Activated T-cell treated with anti-CD3 and anti-CD28 coated beads, Interleukin-2, amount 50 U/mL, for 72 hours (primary cell): ENCODE results near the gene BAG2. TPM values are rescaled to one million over a fixed set of nuclear protein-coding genes. Genes with fewer than 3 reads are reported as not detected.

Experiments used
- ATAC-seq, 2 donors: fragments of 150-1000 bp; cut with Tn5 transposase; replicated peaks in 1 of 2; 2 replicates each; pipeline ENCODE4 v1.10.0; 2021; ENCODE audit warnings: moderate library complexity in 2 of 2, mild to moderate bottlenecking in 1 of 2
- DNase-seq, 2 donors: peaks; one replicate each; pipeline ENCODE4 v3.0.0; 2021 to 2022; ENCODE audit warnings: mixed read lengths in 1 of 2
- H3K27ac Mint-ChIP-seq: one replicate; pipeline ENCODE4 v1.8.0; 2022; ENCODE audit warnings: mild to moderate bottlenecking, moderate library complexity, mixed read lengths
- H3K27me3 Mint-ChIP-seq: one replicate; pipeline ENCODE4 v1.8.0; 2022; ENCODE audit warnings: low read depth, mixed read lengths
- H3K36me3 Mint-ChIP-seq, 2 donors: one replicate each; pipeline ENCODE4 v1.8.0; 2022; ENCODE audit warnings: mixed read lengths in 2 of 2, mild to moderate bottlenecking in 1 of 2; ENCODE audit not compliant: insufficient read depth in 2 of 2
- H3K4me1 Mint-ChIP-seq: one replicate; pipeline ENCODE4 v1.8.0; 2022; ENCODE audit warnings: low read depth, mixed read lengths
- H3K4me3 Mint-ChIP-seq, 2 donors: one replicate each; pipeline ENCODE4 v1.8.0; 2022; ENCODE audit warnings: mild to moderate bottlenecking in 2 of 2, mixed read lengths in 2 of 2, moderate library complexity in 2 of 2
- H3K9me3 Mint-ChIP-seq, 2 donors: one replicate each; pipeline ENCODE4 v1.8.0; 2022; ENCODE audit warnings: mixed read lengths in 2 of 2
- total RNA-seq, 2 donors: library from RNA; stranded (reverse); gene quantifications; one replicate each; pipeline ENCODE4 v1.2.3, GENCODE V29; 2022

The BAG2 gene
- 1 to 10 TPM; 5.5 to 5.8 TPM for total RNA-seq

- H3K27ac Mint-ChIP-seq: peak within 1 kb of the TSS; percentile 81
- ATAC-seq: peak; percentile 91 to 92
- H3K36me3 Mint-ChIP-seq: peaks cover 4 to 5% of the 10 kb centered on the region in 2 donors
- peak; percentile 91 to 93 for DNase-seq
- peaks cover 42% of the 10 kb centered on the region for H3K4me1 Mint-ChIP-seq
- H3K9me3 Mint-ChIP-seq: no peaks in the 10 kb centered on the region
- H3K4me3 Mint-ChIP-seq: peak within 1 kb of the TSS; percentile 88 to 95
- H3K27me3 Mint-ChIP-seq: no peaks in the 10 kb centered on the region
These were observed at the start of gene BAG2 for GRCh38 chr6:57172136-57173055. Gene BAG2, plus strand, starts transcription at chr6:57172326. Its CDS starts 372 bp downstream, at chr6:57172698.

- H3K27ac Mint-ChIP-seq: no peak overlapping the region
- H3K36me3 Mint-ChIP-seq: peaks cover 5 to 17% of the 10 kb centered on the region in 2 donors
- H3K4me1 Mint-ChIP-seq: peaks cover 13% of the 10 kb centered on the region
- DNase-seq (no peak), ATAC-seq (no peak)
- peaks cover 0 to 5% of the 10 kb centered on the region in 2 donors for H3K9me3 Mint-ChIP-seq
- H3K27me3 Mint-ChIP-seq: no peaks in the 10 kb centered on the region
- no peak overlapping the region for H3K4me3 Mint-ChIP-seq
These were observed 49.0 kb upstream of the BAG2 start for GRCh38 chr6:57123111-57123510.

- Mint-ChIP-seq H3K9me3 (no peaks in the 10 kb centered on the region), H3K36me3 (peaks cover 2% of the 10 kb centered on the region in 2 donors), H3K27ac (no peak overlapping the region), H3K27me3 (no peaks in the 10 kb centered on the region), H3K4me3 (no peak overlapping the region), H3K4me1 (peaks cover 17% of the 10 kb centered on the region)
- no peak for ATAC-seq
- DNase-seq: no peak
These were observed 44.4 kb upstream of the BAG2 start for GRCh38 chr6:57127763-57128162.

- Mint-ChIP-seq H3K27me3 (no peaks in the 10 kb centered on the region), H3K4me3 (no peak overlapping the region), H3K9me3 (no peaks in the 10 kb centered on the region), H3K4me1 (peaks cover 16% of the 10 kb centered on the region), H3K36me3 (peaks cover 8 to 9% of the 10 kb centered on the region in 2 donors), H3K27ac (no peak overlapping the region)
- ATAC-seq (no peak), DNase-seq (no peak)
These were observed 41.4 kb upstream of the BAG2 start for GRCh38 chr6:57130661-57131177.

GRCh38 chr6:57134954-57135353 lies 37.2 kb upstream of the BAG2 start:
- no peaks in the 10 kb centered on the region for H3K27me3 Mint-ChIP-seq
- H3K36me3 Mint-ChIP-seq: peaks cover 5 to 22% of the 10 kb centered on the region in 2 donors
- no peak overlapping the region for H3K27ac Mint-ChIP-seq
- no peak for DNase-seq
- ATAC-seq: no peak
- H3K4me3 Mint-ChIP-seq: no peak overlapping the region
- peaks cover 28% of the 10 kb centered on the region for H3K4me1 Mint-ChIP-seq
- no peaks in the 10 kb centered on the region for H3K9me3 Mint-ChIP-seq

- no peak overlapping the region for H3K4me3 Mint-ChIP-seq
- DNase-seq (no peak), ATAC-seq (no peak)
- peaks cover 5 to 25% of the 10 kb centered on the region in 2 donors for H3K36me3 Mint-ChIP-seq
- no peaks in the 10 kb centered on the region for H3K9me3 Mint-ChIP-seq
- no peaks in the 10 kb centered on the region for H3K27me3 Mint-ChIP-seq
- peaks cover 19% of the 10 kb centered on the region for H3K4me1 Mint-ChIP-seq
- H3K27ac Mint-ChIP-seq: no peak overlapping the region
These were observed 36.2 kb upstream of the BAG2 start for GRCh38 chr6:57135885-57136284.

GRCh38 chr6:57137350-57137749 lies 34.8 kb upstream of the BAG2 start:
- DNase-seq: peak; percentile 19 to 31
- H3K9me3 Mint-ChIP-seq: peaks cover 0 to 3% of the 10 kb centered on the region in 2 donors
- peaks cover 19% of the 10 kb centered on the region for H3K4me1 Mint-ChIP-seq
- H3K36me3 Mint-ChIP-seq: peaks cover 7 to 34% of the 10 kb centered on the region in 2 donors
- H3K4me3 Mint-ChIP-seq: peak overlapping the region in 1 of 2 donors; percentile 43
- H3K27ac Mint-ChIP-seq: peak overlapping the region; percentile 69
- no peaks in the 10 kb centered on the region for H3K27me3 Mint-ChIP-seq
- ATAC-seq: peak; percentile 96

- no peak for DNase-seq
- peaks cover 9 to 37% of the 10 kb centered on the region in 2 donors for H3K36me3 Mint-ChIP-seq
- peak overlapping the region in 1 of 2 donors; percentile 0 for H3K4me3 Mint-ChIP-seq
- no peaks in the 10 kb centered on the region for H3K27me3 Mint-ChIP-seq
- peak overlapping the region; percentile 69 for H3K27ac Mint-ChIP-seq
- ATAC-seq: no peak
- H3K4me1 Mint-ChIP-seq: peaks cover 19% of the 10 kb centered on the region
- H3K9me3 Mint-ChIP-seq: peaks cover 0 to 4% of the 10 kb centered on the region in 2 donors
These were observed 34.1 kb upstream of the BAG2 start for GRCh38 chr6:57138026-57138425.

GRCh38 chr6:57141451-57142177 lies 30.5 kb upstream of the BAG2 start:
- no peak for DNase-seq
- no peaks in the 10 kb centered on the region for H3K27me3 Mint-ChIP-seq
- peaks cover 21% of the 10 kb centered on the region for H3K4me1 Mint-ChIP-seq
- H3K36me3 Mint-ChIP-seq: peaks cover 5 to 42% of the 10 kb centered on the region in 2 donors
- ATAC-seq: no peak
- no peak overlapping the region for H3K4me3 Mint-ChIP-seq
- H3K9me3 Mint-ChIP-seq: peaks cover 0 to 4% of the 10 kb centered on the region in 2 donors
- H3K27ac Mint-ChIP-seq: no peak overlapping the region

- no peak overlapping the region for H3K27ac Mint-ChIP-seq
- peaks cover 20% of the 10 kb centered on the region for H3K4me1 Mint-ChIP-seq
- peaks cover 5 to 39% of the 10 kb centered on the region in 2 donors for H3K36me3 Mint-ChIP-seq
- DNase-seq (no peak), ATAC-seq (no peak)
- no peak overlapping the region for H3K4me3 Mint-ChIP-seq
- peaks cover 0 to 4% of the 10 kb centered on the region in 2 donors for H3K9me3 Mint-ChIP-seq
- no peaks in the 10 kb centered on the region for H3K27me3 Mint-ChIP-seq
These were observed 30.0 kb upstream of the BAG2 start for GRCh38 chr6:57142178-57142525.

- no peak overlapping the region for H3K4me3 Mint-ChIP-seq
- ATAC-seq (no peak), DNase-seq (no peak)
- H3K27me3 Mint-ChIP-seq: no peaks in the 10 kb centered on the region
- H3K9me3 Mint-ChIP-seq: peaks cover 0 to 4% of the 10 kb centered on the region in 2 donors
- peaks cover 28% of the 10 kb centered on the region for H3K4me1 Mint-ChIP-seq
- no peak overlapping the region for H3K27ac Mint-ChIP-seq
- H3K36me3 Mint-ChIP-seq: peaks cover 9 to 40% of the 10 kb centered on the region in 2 donors
These were observed 28.4 kb upstream of the BAG2 start for GRCh38 chr6:57143690-57144089.

- H3K27ac Mint-ChIP-seq: peak overlapping the region; percentile 93
- no peaks in the 10 kb centered on the region for H3K27me3 Mint-ChIP-seq
- H3K4me3 Mint-ChIP-seq: peak overlapping the region; percentile 70 to 89
- H3K9me3 Mint-ChIP-seq: peaks cover 0 to under 1% of the 10 kb centered on the region in 2 donors
- peaks cover 11 to 33% of the 10 kb centered on the region in 2 donors for H3K36me3 Mint-ChIP-seq
- no peak for DNase-seq
- no peak for ATAC-seq
- H3K4me1 Mint-ChIP-seq: peaks cover 40% of the 10 kb centered on the region
These were observed 24.7 kb upstream of the BAG2 start for GRCh38 chr6:57147401-57147800.
